Activated CD8-positive, alpha-beta T cell treated with anti-CD3 and anti-CD28 coated beads for 36 hours (primary cell): Measurements from ENCODE around the gene PRICKLE3. TPM values are rescaled to one million over a fixed set of nuclear protein-coding genes. Genes with fewer than 3 reads are reported as not detected.

ENCODE experiments used
- ATAC-seq: fragments of 200-7000 bp; cut with Tn5 transposase; one replicate; pipeline ENCODE4 v1.10.0; 2021; ENCODE audit warnings: mild to moderate bottlenecking, moderate library complexity
- CTCF ChIA-PET: fragments of 350-600 bp; sonication (Branson Sonifier 250); formaldehyde crosslinking; loops from one replicate; lab custom pipeline; 2021; ENCODE audit warnings: antibody characterized with exemption; lab: Charles Lee
- POLR2A ChIA-PET: fragments of 350-600 bp; sonication (Branson Sonifier 250); formaldehyde crosslinking; loops from one replicate; lab custom pipeline; 2021; ENCODE audit warnings: antibody characterized with exemption; lab: Charles Lee
- DNase-seq: peaks from one replicate; pipeline ENCODE4 v3.0.0-alpha.2; 2020
- H3K27ac Mint-ChIP-seq: one replicate; pipeline ENCODE4 v1.8.0; 2021; ENCODE audit warnings: mild to moderate bottlenecking, mixed read lengths
- H3K27me3 Mint-ChIP-seq: one replicate; pipeline ENCODE4 v1.8.0; 2021; ENCODE audit warnings: mixed read lengths
- H3K36me3 Mint-ChIP-seq: one replicate; pipeline ENCODE4 v1.8.0; 2021; ENCODE audit warnings: low read depth, mixed read lengths
- H3K4me1 Mint-ChIP-seq: one replicate; pipeline ENCODE4 v1.8.0; 2021; ENCODE audit warnings: low read depth, mixed read lengths
- H3K4me3 Mint-ChIP-seq: one replicate; pipeline ENCODE4 v1.8.0; 2021; ENCODE audit warnings: mild to moderate bottlenecking, moderate library complexity, mixed read lengths
- H3K9me3 Mint-ChIP-seq: one replicate; pipeline ENCODE4 v1.8.0; 2021; ENCODE audit warnings: mixed read lengths
- CTCF ChIP-seq: fragments of 200-600 bp; IDR thresholded peaks from one replicate; pipeline ENCODE4 v1.8.0; 2022; ENCODE audit warnings: antibody characterized with exemption, mild to moderate bottlenecking
- intact Hi-C: fragments of 100-400 bp; cut with micrococcal nuclease; formaldehyde crosslinking; loops from one replicate; pipeline ENCODE4 v1.10.0; 2022
- total RNA-seq, 2 experiments: library from RNA; stranded (reverse); gene quantifications; one replicate each; pipeline ENCODE4 v1.2.3, GENCODE V29; 2021

PRICKLE3 gene
- total RNA-seq, 2 experiments from 2014 or later, result 25.9 TPM

- Mint-ChIP-seq H3K27ac (peak overlapping the region; percentile 92), H3K27me3 (no peaks in the 10 kb centered on the region), H3K36me3 (no peaks in the 10 kb centered on the region), H3K4me3 (peak overlapping the region; percentile 78), H3K9me3 (no peaks in the 10 kb centered on the region), H3K4me1 (peaks cover 25% of the 10 kb centered on the region)
- POLR2A ChIA-PET, result interaction anchor here (0.6 kb wide), 2 partner anchors 21 to 54 kb away, joined by 3 read pairs; no protein-coding TSS in a partner anchor
- ATAC-seq (no peak), DNase-seq (no peak)
- no peak for TF ChIP-seq CTCF
- CTCF ChIA-PET, result interaction anchor here (1.3 to 6.1 kb wide), 3 partner anchors 9 to 111 kb away, joined by 3 to 34 read pairs (median 6); no protein-coding TSS in a partner anchor
- intact Hi-C loops, result no loop called here
Observed at GRCh38 chrX:49164589-49165360, 21.4 kb downstream of the PRICKLE3 start.

- intact Hi-C loops, result no loop called here
- Mint-ChIP-seq H3K27ac (peak overlapping the region; percentile 92), H3K4me1 (peaks cover 25% of the 10 kb centered on the region), H3K27me3 (no peaks in the 10 kb centered on the region), H3K36me3 (no peaks in the 10 kb centered on the region), H3K9me3 (no peaks in the 10 kb centered on the region), H3K4me3 (peak overlapping the region; percentile 69)
- DNase-seq (peak; percentile 82), ATAC-seq (peak; percentile 64)
- ChIA-PET CTCF (interaction anchor here (1.3 to 6.1 kb wide), 3 partner anchors 9 to 112 kb away, joined by 3 to 34 read pairs (median 6); no protein-coding TSS in a partner anchor), POLR2A (interaction anchor here (1.0 kb wide), 1 partner anchor 13 kb away, joined by 3 read pairs; no protein-coding TSS in a partner anchor)
- TF ChIP-seq CTCF, result peak; percentile 70
Observed at GRCh38 chrX:49163555-49164419, 22.4 kb downstream of the PRICKLE3 start.

- CTCF ChIA-PET, result interaction anchor here (0.7 kb wide), 1 partner anchor 113 kb away, joined by 3 read pairs; no protein-coding TSS in a partner anchor
- Mint-ChIP-seq H3K36me3 (no peaks in the 10 kb centered on the region), H3K4me3 (peak within 1 kb of the TSS; percentile 61), H3K4me1 (peaks cover 21% of the 10 kb centered on the region), H3K27ac (peak within 1 kb of the TSS; percentile 46), H3K27me3 (no peaks in the 10 kb centered on the region), H3K9me3 (no peaks in the 10 kb centered on the region)
- no peak for DNase-seq
- POLR2A ChIA-PET, result no interaction called here
- no peak for TF ChIP-seq CTCF
- no peak for ATAC-seq
- intact Hi-C loops, result no loop called here
Observed at GRCh38 chrX:49162620-49163019, 23.6 kb downstream of the PRICKLE3 start, which contains the start of gene MAGIX. Gene MAGIX, plus strand, starts transcription at chrX:49162758. Its CDS starts 132 bp downstream, at chrX:49162890.

- DNase-seq (no peak), ATAC-seq (no peak)
- H3K36me3 Mint-ChIP-seq, result no peaks in the 10 kb centered on the region
- ChIA-PET CTCF (no interaction called here), POLR2A (interaction anchor here (1.1 kb wide), 1 partner anchor 11 kb away, joined by 3 read pairs; no protein-coding TSS in a partner anchor)
- no peaks in the 10 kb centered on the region for H3K27me3 Mint-ChIP-seq
- no peak overlapping the region for H3K4me3 Mint-ChIP-seq
- TF ChIP-seq CTCF, result no peak
- intact Hi-C loops, result no loop called here
- no peak overlapping the region for H3K27ac Mint-ChIP-seq
- H3K4me1 Mint-ChIP-seq, result peaks cover 16% of the 10 kb centered on the region
- no peaks in the 10 kb centered on the region for H3K9me3 Mint-ChIP-seq
Observed at GRCh38 chrX:49161632-49162031, 24.5 kb downstream of the PRICKLE3 start.
